ENCODE results near the gene OPTC.

OPTC gene

DNA sequence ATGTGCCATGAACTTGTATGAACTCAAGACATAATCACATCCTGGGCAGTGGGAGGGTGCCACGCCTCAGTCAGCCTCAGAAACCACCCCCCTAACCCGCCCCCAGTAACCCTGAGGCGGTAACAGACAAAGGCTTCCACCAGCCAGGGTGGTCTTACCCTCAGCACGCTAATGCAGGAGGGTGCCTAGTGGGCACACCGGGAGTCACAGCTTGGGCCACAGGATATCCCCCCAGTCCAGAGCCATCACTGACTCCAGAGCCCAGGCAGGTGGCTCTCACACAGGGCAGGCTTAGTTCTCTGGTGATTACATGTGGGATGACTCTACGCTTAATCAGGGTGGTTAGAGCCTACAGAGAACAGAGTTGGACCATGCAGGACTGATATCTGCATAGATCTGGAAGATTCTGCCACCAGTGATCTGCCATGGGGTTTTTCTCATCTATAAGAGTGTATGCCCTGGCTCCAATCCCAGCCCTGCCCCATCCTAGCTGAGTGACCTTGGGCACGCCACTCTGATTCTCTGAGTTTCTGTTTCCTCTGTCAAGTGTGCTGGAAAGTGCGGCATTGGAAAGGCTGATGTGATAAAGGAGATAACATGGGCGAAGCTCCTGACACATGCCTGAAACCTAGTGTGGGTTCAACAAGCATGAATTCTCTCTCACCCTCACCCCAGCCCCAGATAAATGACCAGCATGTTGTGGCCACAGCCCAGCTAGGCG lies 27.3 kb downstream of the OPTC start:
- no peak overlapping the region for H3K9ac ChIP-seq (ENCODE audit: low read depth, low read length, poor library complexity, severe bottlenecking)
- no peaks in the 10 kb centered on the region for H3K36me3 ChIP-seq (ENCODE audit: insufficient read depth, low read length)
- peaks cover 3% of the 10 kb centered on the region for H3K4me1 ChIP-seq (ENCODE audit: insufficient read depth, low read length, poor library complexity, severe bottlenecking)
- no peak overlapping the region for H3K4me3 ChIP-seq (ENCODE audit: low read length, poor library complexity, severe bottlenecking)
- no peak overlapping the region for H3K4me2 ChIP-seq (ENCODE audit: low read depth, low read length, poor library complexity, severe bottlenecking)
- no peaks in the 10 kb centered on the region for H3F3A ChIP-seq (ENCODE audit: low read depth)
- TF ChIP-seq CTCF (conservative IDR thresholded peaks at IDR 0.05; ENCODE audit: low read length) (no peak), EZH2phosphoT487 (IDR thresholded peaks at IDR 0.05; ENCODE audit: borderline replicate concordance) (no peak)
- H2AFZ ChIP-seq (ENCODE audit: low read length), result no peak overlapping the region
- H3K27me3 ChIP-seq (ENCODE audit: insufficient read depth, low read length, poor library complexity, severe bottlenecking), result no peaks in the 10 kb centered on the region
- no peaks in the 10 kb centered on the region for H3K9me3 ChIP-seq (ENCODE audit: insufficient read depth, low read depth, low read length)
- no peaks in the 10 kb centered on the region for H3K9me2 ChIP-seq (replicated peaks; ENCODE audit: low read depth, low read length)
- H3K79me2 ChIP-seq (ENCODE audit: insufficient read depth, low read length), result no peaks in the 10 kb centered on the region
- H4K20me1 ChIP-seq (ENCODE audit: insufficient read depth, low read length, poor library complexity, severe bottlenecking), result no peaks in the 10 kb centered on the region

DNA sequence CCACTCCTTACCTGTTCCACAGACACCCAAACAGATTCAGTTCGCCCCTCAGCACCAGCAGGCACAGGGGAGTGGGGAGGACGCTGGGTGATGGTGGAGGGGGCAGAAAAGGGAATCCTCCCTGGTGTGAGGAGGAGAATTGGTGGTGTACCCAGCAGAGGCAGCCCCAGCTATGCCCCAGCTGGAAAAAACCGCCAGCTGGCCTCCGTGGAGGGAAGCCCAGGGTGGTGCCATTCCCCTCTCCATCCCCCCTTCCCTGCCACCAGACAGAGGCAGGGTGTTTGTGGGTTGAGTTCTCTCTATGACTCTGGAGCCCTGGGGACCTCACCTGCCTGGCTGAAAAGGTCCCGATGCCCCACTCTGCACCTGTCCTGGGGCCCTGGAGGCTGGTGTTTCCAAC lies 27.9 kb downstream of the OPTC start:
- H3K4me3 ChIP-seq (ENCODE audit: low read length, poor library complexity, severe bottlenecking), result no peak overlapping the region
- H3K9ac ChIP-seq (ENCODE audit: low read depth, low read length, poor library complexity, severe bottlenecking), result no peak overlapping the region
- H3K36me3 ChIP-seq (ENCODE audit: insufficient read depth, low read length), result no peaks in the 10 kb centered on the region
- TF ChIP-seq EZH2phosphoT487 (IDR thresholded peaks at IDR 0.05; ENCODE audit: borderline replicate concordance) (no peak), CTCF (conservative IDR thresholded peaks at IDR 0.05; ENCODE audit: low read length) (no peak)
- H3K9me3 ChIP-seq (ENCODE audit: insufficient read depth, low read depth, low read length), result no peaks in the 10 kb centered on the region
- H3K9me2 ChIP-seq (replicated peaks; ENCODE audit: low read depth, low read length), result no peaks in the 10 kb centered on the region
- no peak overlapping the region for H3K4me2 ChIP-seq (ENCODE audit: low read depth, low read length, poor library complexity, severe bottlenecking)
- H4K20me1 ChIP-seq (ENCODE audit: insufficient read depth, low read length, poor library complexity, severe bottlenecking), result no peaks in the 10 kb centered on the region
- peaks cover 3% of the 10 kb centered on the region for H3K4me1 ChIP-seq (ENCODE audit: insufficient read depth, low read length, poor library complexity, severe bottlenecking)
- no peaks in the 10 kb centered on the region for H3K27me3 ChIP-seq (ENCODE audit: insufficient read depth, low read length, poor library complexity, severe bottlenecking)
- H3K79me2 ChIP-seq (ENCODE audit: insufficient read depth, low read length), result no peaks in the 10 kb centered on the region
- H3F3A ChIP-seq (ENCODE audit: low read depth), result no peaks in the 10 kb centered on the region
- no peak overlapping the region for H2AFZ ChIP-seq (ENCODE audit: low read length)

GRCh38 chr1:203522237-203522636 lies 28.3 kb downstream of the OPTC start:
- Histone ChIP-seq H3F3A (ENCODE audit: low read depth) (no peaks in the 10 kb centered on the region), H4K20me1 (ENCODE audit: insufficient read depth, low read length, poor library complexity, severe bottlenecking) (no peaks in the 10 kb centered on the region), H3K9me3 (ENCODE audit: insufficient read depth, low read depth, low read length) (no peaks in the 10 kb centered on the region), H3K79me2 (ENCODE audit: insufficient read depth, low read length) (no peaks in the 10 kb centered on the region), H3K4me1 (ENCODE audit: insufficient read depth, low read length, poor library complexity, severe bottlenecking) (peaks cover 3% of the 10 kb centered on the region), H2AFZ (ENCODE audit: low read length) (no peak overlapping the region), H3K4me2 (ENCODE audit: low read depth, low read length, poor library complexity, severe bottlenecking) (no peak overlapping the region), H3K27me3 (ENCODE audit: insufficient read depth, low read length, poor library complexity, severe bottlenecking) (no peaks in the 10 kb centered on the region), H3K9ac (ENCODE audit: low read depth, low read length, poor library complexity, severe bottlenecking) (no peak overlapping the region), H3K9me2 (replicated peaks; ENCODE audit: low read depth, low read length) (no peaks in the 10 kb centered on the region), H3K4me3 (ENCODE audit: low read length, poor library complexity, severe bottlenecking) (no peak overlapping the region), H3K36me3 (ENCODE audit: insufficient read depth, low read length) (no peaks in the 10 kb centered on the region)
- TF ChIP-seq EZH2phosphoT487 (IDR thresholded peaks at IDR 0.05; ENCODE audit: borderline replicate concordance), result no peak
- no peak for TF ChIP-seq CTCF (conservative IDR thresholded peaks at IDR 0.05; ENCODE audit: low read length)
